ENCODE measurements around the gene ABHD12B. TPM values are rescaled to one million over a fixed set of nuclear protein-coding genes. Genes with fewer than 3 reads are reported as not detected.

ABHD12B gene
- total RNA-seq, 1 donor from 2014 or later = not detected

DNA sequence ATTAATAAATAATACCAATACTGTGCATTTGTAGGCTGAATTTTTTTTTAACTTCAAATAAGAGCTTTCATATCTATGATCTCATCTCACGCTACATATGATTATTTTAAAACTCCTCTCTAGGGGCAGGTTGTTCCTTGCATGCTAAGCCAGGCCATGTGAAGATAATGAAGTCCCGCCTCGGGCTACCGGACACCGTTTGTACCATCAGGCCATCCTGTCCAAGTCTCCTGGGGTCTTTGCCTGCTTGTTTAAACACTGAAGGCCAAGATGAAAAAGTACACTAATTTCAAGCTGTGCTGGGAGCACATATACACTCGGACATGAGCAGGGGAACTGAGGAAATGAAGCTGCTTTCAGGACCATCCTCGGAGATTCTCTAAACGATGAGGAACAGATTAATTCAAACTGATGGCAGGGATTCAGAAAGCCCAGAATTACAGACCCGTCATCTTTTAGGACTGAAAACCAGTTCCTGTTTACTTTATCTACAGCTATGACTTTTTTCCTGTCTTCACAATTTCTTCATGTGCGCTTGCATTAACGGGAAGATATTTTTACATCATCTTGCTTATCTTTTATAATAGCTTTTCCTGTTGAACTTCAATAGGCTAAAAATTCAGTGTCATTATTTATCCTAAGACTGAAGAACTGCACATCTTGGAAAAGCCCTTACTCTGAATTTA, 6.3 kb upstream of the ABHD12B start:
- TF ChIP-seq, protein P1, sequence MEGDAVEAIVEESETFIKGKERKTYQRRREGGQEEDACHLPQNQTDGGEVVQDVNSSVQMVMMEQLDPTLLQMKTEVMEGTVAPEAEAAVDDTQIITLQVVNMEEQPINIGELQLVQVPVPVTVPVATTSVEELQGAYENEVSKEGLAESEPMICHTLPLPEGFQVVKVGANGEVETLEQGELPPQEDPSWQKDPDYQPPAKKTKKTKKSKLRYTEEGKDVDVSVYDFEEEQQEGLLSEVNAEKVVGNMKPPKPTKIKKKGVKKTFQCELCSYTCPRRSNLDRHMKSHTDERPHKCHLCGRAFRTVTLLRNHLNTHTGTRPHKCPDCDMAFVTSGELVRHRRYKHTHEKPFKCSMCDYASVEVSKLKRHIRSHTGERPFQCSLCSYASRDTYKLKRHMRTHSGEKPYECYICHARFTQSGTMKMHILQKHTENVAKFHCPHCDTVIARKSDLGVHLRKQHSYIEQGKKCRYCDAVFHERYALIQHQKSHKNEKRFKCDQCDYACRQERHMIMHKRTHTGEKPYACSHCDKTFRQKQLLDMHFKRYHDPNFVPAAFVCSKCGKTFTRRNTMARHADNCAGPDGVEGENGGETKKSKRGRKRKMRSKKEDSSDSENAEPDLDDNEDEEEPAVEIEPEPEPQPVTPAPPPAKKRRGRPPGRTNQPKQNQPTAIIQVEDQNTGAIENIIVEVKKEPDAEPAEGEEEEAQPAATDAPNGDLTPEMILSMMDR (IDR thresholded peaks at IDR 0.05) = no peak

DNA sequence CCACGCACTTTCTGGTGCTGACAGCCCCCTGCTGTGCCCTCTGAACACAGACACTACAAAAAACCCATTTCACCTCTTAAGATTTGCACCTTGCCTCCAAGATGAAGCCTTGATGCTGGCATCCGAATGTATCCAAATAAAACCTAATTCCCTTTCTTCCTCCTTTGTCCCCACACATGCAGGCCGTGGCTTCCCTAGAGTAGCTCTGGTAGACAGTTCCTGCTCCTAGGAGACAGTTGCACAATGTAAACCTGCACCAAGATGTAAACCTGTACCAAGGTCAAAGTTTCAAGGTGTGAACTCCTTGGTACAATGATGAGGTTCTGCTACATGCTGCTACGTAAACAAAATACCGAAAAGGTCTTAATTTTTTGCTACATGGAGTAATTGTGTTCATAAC, 625 bp upstream of the ABHD12B start:
- TF ChIP-seq, protein P1 (IDR thresholded peaks at IDR 0.05) = no peak
- no peak for DNase-seq (ENCODE audit: low spot score in 2 of 2)
- Histone ChIP-seq H3K27me3 (no peaks in the 10 kb centered on the region), H3K9me3 (no peaks in the 10 kb centered on the region), H3K4me3 (no peak overlapping the region), H3K27ac (no peak overlapping the region), H3K36me3 (no peaks in the 10 kb centered on the region), H3K4me1 (no peaks in the 10 kb centered on the region)
- intact Hi-C loops (cut with DNase I) = no loop called here

More for the DNA sequence above, 6.3 kb upstream of the ABHD12B start:
- Histone ChIP-seq H3K27ac (no peak overlapping the region), H3K9me3 (no peaks in the 10 kb centered on the region), H3K27me3 (no peaks in the 10 kb centered on the region), H3K4me3 (no peak overlapping the region), H3K4me1 (no peaks in the 10 kb centered on the region), H3K36me3 (no peaks in the 10 kb centered on the region)
- no peak for DNase-seq (ENCODE audit: low spot score in 2 of 2)
- intact Hi-C loops (cut with DNase I) = loop anchor here (10.0 kb wide), 1 partner anchor 261 kb away; no protein-coding TSS in a partner anchor

DNA sequence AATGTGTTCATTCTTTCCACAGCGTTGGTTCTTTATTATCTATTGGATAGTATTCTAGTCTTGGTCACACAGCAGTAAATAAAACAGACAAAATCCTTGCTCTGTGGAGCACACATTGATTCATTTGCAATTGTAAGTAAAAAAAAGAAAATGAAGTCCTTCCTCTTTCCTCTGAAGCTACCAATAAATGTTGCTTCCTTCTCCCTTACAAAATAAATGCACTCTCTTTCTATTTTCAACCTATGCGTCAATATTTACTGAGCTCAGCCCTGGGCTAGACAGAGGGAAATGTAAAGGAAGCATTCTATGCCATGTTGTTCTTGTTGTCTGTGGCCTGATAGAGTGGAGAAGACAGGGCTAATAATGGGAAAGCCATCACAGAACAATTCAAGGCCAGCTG, 2.9 kb downstream of the ABHD12B start:
- H3K27ac ChIP-seq = no peak overlapping the region
- no peak for DNase-seq (ENCODE audit: low spot score in 2 of 2)
- intact Hi-C loops (cut with DNase I) = no loop called here
- H3K4me1 ChIP-seq = no peaks in the 10 kb centered on the region
- H3K4me3 ChIP-seq = no peak overlapping the region
- no peaks in the 10 kb centered on the region for H3K36me3 ChIP-seq
- TF ChIP-seq, protein P1 (IDR thresholded peaks at IDR 0.05) = no peak
- no peaks in the 10 kb centered on the region for H3K27me3 ChIP-seq
- H3K9me3 ChIP-seq = no peaks in the 10 kb centered on the region

DNA sequence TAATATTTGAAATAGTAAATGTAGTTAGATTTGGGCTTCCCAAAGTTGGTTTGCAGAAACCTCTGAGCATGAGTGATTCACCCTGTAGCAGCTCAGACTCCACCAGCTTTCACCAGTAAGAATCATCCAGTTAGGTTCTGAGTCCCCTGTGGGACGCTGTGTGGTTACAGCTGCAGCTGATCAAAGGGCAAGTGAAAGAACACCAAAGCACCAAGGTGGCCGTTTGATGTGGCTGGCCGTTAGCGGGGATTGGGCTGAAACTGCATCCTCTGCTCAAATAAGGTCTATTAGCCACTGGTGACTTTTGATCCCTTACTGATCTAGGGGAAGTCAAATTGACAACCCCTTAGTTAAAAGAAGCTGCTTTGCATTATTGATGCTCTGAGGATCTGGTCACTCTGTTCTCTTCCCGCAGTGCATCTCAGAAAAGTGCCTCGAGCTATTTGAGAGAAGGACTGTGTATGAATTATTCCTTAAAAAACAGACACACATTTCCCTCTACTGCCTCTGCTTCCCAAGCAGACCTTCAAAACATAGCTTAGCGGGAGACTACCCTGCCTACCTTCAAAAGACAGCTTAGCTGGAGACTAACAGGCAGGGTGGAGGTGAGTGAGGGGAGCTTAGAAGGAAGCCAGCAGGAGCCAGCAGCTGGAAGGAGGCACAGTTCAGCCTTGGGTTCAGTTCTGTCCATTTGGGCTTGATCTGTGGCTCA, 3.7 kb downstream of the ABHD12B start:
- H3K9me3 ChIP-seq = no peaks in the 10 kb centered on the region
- TF ChIP-seq, protein P1 (IDR thresholded peaks at IDR 0.05) = no peak
- no peaks in the 10 kb centered on the region for H3K4me1 ChIP-seq

DNA sequence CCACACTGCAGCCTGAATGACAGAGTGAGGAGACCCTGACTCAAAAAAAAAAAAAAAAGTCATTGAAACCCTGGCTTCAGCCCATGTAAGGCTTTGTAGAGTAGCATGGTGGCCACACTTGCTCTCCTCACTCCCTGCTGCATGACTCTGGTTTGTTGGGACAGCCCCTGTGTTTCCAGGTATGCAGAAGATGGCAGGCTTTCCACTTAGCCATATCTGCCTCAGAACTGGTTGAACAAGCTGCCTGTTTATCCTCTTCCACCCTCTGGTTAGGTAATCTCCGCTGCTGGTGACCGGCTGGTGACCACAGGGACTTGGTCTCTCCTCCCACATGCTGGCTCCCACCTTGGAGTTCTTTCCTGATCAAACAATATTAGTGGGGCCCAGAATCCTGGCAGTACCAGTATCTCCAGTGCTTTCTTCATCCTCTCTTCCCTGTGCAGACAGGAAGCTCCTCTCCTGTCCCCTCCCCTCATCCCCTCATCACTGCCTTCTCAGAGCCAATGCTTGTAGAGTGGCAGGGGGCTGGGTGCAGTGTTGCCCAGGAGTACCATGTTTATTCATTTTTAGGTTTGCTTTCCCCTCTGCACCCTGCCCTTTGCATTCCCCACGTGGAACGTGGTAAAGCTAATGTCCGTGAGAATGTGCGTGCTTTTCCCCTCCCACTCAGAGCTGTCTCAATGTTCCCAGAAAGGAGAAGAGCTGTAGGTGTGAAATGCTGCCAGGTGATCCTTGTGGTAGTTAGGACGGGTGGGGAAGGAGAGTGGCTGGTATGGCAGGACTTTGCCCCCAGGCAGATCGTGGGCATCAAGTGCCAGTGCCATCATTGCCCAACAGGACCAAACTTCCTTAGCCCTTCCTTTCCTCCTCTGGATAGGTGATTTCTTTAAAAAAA, 11.3 kb downstream of the ABHD12B start:
- intact Hi-C loops (cut with DNase I) = no loop called here
- Histone ChIP-seq H3K27me3 (no peaks in the 10 kb centered on the region), H3K4me1 (no peaks in the 10 kb centered on the region), H3K36me3 (no peaks in the 10 kb centered on the region), H3K4me3 (no peak overlapping the region), H3K27ac (no peak overlapping the region), H3K9me3 (no peaks in the 10 kb centered on the region)
- no peak for DNase-seq (ENCODE audit: low spot score in 2 of 2)
- TF ChIP-seq, protein P1 (IDR thresholded peaks at IDR 0.05) = no peak

More for the DNA sequence above, 3.7 kb downstream of the ABHD12B start:
- DNase-seq (ENCODE audit: low spot score in 2 of 2) = no peak
- no peaks in the 10 kb centered on the region for H3K36me3 ChIP-seq
- no peak overlapping the region for H3K4me3 ChIP-seq
- no peaks in the 10 kb centered on the region for H3K27me3 ChIP-seq
- no peak overlapping the region for H3K27ac ChIP-seq
- intact Hi-C loops (cut with DNase I) = no loop called here

Data from ascending aorta (tissue), 2 donors.